ENCODE data around the gene CDT1.

The CDT1 gene

GRCh38 chr16:88803264-88803987 is at the start of gene CDT1:
TSS of gene CDT1 (plus strand) at chr16:88803789. CDS start at chr16:88803832, 43 bp downstream.
- peak; percentile 90 for DNase-seq

- DNase-seq, result no peak
Observed at GRCh38 chr16:88754109-88754911, 49.3 kb upstream of the CDT1 start.

DNA sequence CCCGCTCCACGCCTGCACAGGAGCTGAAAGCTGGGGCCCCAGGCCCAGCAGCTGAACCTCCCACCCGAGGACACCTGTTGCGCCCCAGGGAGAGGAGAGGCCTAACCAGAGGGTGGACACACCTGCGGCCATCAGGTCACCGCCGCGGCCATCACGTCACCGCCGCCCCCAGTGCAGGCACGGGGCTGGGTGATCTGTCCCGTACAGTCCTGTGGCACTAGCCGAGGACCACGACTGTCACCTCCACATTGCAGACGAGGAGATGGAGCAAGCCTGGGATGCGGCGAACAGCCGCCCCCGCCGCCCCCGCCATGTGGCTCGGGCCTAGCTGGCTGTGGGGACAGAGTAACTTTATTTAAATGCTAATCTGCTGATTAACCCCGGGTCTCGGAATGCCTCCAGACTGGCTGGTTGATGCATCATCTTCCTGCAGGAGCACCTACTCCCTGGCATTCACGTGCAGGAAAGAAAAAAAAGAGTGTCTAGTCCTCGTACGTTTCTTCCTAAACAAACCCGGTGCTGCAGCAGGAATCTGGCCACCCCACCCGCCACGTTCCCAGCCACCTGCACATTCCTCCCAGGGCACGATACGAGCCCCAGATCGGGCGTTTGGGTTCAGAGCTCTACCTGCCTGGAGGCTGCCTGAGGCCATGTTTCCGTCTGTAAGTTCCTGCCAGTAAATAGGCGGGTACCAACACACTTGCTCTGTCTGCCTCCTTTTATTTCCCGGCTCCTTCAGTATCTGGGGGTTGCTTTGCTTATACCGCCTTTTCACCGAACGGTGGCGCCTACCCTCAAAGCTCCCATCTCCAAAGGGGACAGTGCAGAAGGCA is 48.5 kb upstream of the CDT1 start:
- DNase-seq, result peak; percentile 60

- DNase-seq, result no peak
Observed at GRCh38 chr16:88755745-88756443, 47.7 kb upstream of the CDT1 start.

DNA sequence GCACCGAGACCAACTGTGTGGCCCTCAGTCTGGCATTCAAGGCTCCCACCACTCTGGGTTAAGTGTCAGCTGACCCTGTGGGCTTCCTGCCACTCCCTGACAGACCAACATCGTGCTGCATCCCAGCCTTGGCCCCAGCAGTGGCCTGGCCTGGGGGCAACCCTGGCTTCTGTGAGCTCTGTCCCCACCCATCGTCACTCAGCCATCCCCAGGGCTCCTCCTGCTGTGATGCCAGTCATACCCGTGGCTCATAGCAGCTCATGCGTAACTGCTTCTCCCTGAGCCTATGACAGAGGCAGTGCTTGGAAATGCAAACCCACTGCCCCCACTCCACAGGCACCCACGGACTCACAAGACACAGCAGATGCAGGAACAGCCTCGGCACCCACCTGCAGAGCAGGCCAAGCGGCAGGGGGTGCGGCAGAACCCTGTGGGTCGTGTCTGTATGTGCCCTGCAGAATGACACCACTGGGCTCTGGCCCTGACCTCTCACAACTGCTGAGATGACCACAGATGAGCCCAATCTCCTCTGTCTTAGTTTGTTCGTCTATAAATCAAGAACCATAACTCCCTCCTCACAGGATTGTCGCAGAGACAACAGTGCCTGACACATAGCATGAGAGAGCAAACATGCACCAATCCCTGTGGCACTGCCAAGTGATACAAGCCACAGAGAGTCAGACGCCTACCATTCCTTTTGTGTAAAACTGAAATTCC is 45.2 kb upstream of the CDT1 start:
- DNase-seq, result no peak

DNA sequence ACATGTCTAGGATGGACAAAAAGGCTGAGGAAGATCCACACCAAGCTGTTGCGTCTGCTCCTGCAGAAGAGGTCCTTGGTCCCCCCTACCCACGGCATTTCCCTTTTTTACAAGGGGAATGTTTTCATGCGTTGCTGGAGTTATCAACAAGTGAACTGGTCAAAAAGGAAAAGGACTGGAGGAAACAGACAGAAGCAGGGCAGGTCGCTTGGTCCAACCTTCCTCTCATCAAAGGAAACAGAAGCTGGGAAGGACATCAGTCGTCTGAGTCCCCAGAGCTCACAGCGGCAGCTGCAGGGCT is 44.7 kb upstream of the CDT1 start:
- DNase-seq, result no peak

DNA sequence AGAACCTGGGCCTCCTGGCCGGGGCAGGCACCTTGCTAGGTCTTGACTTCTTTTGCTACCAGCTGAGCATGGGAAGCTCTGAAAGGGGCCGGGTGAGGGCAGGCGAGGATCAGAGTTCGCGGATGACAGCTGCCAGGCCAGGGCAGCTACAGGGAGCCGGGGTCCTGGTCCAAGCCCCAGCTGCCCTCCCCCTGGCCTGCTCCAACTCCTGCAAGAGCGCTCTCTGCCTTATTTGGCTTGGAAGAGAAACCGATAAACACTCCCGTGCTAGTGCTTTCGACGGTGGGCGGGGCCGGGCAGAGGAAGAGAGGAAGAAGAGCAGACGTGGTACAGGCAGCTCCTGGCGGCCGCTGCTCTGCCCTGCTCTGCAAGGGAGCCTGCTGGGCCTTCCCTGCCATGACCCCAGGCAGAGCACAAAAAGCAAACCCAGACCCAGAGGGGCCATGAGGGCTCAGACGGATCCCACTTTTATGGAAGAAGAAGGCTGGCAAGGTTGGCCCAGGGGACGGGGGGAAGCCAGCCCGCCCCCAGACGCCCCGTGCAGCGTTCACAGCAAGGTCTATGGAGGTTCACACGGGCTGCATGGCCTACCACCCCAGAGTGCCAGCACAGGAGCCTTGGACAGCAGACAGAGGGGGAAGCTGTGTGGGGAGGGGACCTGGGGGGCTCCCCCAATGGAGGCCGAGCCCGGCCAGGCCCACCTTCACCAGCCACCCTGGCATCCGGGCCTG is 44.2 kb upstream of the CDT1 start:
- DNase-seq, result no peak

DNA sequence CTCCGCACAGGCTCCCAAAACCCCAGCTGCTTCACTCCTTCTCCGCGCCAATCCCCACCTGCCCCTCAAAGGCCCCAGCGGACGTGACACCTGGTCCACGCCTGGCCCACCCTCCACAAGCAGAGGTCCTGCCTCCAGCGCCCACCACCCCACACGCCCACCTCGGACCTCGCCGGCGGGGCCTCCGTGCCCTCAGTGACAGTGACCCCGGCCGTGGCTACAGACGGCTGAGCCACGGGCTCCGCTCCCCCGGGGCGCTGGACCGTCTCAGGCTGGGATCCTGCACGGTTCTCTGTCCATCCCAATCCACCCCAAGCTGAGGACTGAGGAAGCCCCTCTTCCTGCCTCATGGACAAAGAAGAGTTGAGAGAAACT is 43.6 kb upstream of the CDT1 start:
- no peak for DNase-seq

GRCh38 chr16:88760424-88761142 is 43.0 kb upstream of the CDT1 start:
- no peak for DNase-seq

DNA sequence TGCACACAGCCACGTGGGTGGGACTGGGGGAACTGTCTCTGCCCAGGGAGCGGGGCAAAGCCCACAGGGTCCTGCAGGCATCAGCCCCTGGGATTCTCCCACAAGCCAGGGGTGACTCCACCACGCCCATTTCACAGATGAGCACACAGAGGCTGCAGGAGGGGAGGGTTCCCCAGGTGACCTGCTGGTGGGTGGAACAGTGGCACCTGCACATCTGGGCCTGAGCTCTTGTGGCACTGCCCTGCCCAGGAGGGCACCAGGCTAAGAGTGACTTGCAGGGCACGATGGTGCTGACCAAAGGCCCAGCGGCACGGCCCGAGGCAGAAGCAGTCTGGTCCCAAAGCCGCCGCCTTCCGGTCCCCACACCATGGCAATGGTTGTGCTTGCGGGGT is 42.5 kb upstream of the CDT1 start:
- no peak for DNase-seq

DNA sequence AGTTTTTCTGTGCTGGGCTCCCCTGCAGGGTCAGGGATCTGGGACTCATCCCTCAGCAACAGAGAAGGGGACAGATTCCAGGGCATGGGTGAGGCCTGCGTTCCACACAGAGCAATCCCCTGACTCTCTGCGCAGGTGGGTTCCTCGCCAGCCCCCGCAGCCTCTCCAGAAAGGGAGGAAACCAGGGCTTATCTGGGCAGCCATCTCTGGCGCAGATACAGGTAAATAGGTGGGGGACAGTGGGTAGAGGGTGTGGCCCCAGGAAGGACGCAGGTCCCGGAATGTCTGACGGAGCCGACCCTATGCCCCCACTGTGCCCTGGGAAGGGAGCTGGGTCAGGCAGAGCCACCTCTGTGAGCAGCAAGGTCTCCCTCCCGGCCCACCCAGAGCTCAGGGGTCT is 41.8 kb upstream of the CDT1 start:
- DNase-seq, result no peak

DNA sequence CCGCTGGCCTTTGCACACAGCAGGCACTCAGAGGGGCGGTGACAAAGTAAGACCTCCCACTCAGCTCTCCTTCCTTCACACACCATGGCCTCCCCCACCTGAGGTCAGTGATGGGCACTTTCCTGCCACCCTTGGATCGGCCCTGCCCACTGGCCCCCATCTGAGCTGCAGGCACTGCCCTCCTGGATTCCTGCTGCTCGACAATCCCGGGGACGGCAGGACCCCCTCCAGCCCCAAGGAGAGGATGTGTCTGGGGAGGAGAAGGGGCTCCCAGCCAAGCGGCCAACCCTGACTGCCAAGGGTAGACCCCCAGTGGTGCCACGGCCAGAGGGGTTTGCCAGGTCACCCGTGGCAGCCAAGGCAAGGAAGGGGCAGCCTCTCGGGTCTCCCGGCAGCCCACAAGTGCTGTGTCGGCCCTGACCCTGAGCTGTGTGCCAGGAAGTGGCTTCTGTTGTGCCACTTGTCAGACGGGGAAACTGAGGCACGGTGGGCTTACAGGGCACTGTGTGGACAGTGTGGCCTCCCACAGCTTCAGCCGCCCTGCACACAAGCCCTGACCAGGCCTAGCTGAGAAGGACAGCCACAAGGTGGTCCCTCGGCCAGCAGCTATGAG is 41.2 kb upstream of the CDT1 start:
- no peak for DNase-seq

GRCh38 chr16:88762941-88763340 is 40.6 kb upstream of the CDT1 start:
- DNase-seq, result no peak

DNA sequence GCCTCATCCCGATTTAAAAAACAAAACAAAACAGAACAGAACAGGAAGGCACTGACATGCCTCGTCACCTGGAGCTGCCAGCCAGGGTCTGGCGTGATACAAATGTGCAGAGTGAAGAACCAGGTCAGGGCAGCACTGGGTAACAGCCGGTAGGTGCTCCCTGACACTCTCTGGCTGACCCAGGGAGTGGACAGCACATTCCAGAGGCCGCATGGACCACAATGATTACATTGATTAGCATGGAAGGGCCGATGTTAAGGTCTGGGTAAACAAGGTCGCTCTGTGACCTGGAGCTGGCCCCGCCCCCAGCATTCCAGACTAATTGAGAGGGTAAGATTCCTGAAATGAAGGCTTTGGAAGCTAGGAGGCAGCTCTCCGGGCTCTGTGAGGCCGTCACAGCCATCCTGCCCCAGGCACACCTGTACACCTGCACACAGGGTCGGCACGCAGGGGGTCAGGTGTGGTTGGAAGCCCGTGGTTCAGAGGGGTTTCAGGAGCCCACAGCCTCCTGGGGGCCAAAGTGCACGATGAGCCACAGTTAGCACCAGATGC is 40.0 kb upstream of the CDT1 start:
- DNase-seq, result no peak

GRCh38 chr16:88764080-88764479 is 39.5 kb upstream of the CDT1 start:
- DNase-seq, result no peak

DNA sequence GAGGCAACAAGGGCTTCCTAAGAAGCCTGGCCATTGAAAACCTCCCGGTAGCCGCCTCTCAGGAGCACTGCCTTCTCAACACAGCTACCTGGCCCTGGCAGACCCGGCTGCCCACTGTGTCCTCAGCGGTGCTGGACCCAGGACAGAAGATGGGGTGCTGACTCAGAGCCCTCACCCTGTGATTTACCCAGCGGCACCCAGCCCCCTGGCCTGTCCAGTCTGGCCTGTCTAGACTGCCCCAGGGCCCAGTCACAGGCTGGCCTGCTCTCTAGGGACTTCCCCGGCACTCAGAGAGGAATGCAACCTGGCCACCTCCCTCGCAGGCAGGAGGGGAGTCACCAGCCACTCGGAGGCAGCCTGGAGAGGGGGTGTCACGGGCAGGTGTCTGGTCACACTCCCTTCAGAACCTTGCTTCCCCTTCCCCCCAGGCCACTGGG is 38.7 kb upstream of the CDT1 start:
- DNase-seq, result no peak

DNA sequence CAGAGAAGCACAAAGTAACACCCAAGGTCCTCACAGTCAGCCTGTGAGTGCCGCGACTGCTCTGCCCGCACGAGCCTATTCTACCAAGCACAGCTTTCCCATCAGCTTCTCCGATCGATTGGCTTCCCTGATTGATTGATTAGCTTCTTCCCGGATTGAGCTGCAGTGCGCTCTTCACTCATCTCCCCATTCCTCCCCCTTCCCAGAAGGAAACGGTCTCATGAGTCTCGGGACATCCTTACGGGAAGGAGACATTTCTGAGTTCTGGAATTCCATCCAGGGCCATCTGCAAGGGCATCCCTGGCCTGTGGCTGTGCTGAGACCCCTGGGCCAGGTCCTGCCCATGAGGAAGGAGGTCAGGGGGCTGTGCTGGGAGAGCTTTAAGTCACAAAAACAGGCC is 36.6 kb upstream of the CDT1 start:
- no peak for DNase-seq

DNA sequence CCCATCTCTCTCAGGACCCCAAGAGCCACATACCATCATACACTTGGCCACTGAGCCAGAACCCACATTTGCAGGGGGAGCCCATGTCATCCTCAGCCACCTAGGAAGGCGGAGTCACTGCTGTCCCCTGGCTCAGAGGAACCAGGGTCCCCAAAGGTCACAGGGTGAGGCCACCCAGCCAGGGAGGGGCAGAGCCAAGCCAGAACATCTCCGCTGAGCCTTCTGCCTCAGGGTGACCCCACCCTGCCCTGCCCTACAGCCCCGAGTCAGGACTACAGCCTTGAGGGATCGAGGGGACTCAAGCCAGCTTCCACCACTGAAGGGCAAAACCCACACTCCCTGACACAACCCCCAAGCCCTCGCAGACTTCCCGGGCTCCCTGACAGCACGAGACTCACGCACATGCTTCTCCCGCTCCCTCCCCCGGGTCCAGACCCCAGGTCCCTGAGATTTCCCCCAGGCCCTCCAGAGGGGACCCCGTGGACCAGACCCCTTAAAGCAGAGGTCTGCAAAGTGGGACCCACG is 36.0 kb upstream of the CDT1 start:
- no peak for DNase-seq

DNA sequence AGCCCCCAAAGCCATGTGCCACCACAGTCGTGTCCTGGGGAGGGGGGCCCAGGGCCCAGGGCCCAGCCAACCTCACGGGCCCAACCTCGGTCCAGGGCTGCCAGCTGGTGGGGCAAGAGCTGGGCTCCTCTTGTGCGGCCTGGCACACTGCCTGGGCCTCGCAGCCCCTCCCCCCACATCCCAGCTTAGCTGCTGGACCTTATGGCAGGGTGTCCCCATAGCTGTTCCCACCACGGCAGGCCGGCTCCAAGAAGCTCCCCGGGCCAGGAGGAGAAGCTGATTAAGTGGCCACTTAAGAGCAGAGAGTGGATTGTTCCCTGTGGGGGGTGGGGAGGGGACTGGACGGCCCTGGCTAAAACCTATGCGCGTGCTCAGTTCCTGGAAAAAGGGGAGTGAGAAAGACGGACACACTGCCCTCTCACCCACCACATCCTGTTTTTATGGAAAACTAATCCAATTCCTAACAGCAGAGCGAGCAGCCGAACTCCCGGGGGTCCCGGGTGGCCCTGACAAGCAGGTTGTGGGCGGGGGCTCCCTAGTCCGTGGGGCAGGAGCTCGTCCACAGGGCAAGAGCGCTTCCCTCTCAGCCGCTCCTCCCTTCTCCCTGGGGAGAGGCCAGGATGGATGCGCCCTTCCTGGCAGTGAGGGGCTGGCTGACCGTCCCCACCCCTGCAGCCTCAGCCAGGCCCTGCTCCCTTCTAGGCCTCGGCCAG is 35.4 kb upstream of the CDT1 start:
- DNase-seq, result peak; percentile 67

All from retina (tissue), 1 donor.